22Rv1 (cell line): ENCODE measurements around the gene CHRNA4.

Experiments
- H3K27ac ChIP-seq: fragments of 450-650 bp; 2 replicates; pipeline ENCODE4 v1.5.1; 2017
- ZFX ChIP-seq: fragments of 450-650 bp; IDR thresholded peaks from 2 replicates; pipeline ENCODE4 v1.6.1; 2017; ENCODE audit warnings: antibody characterized with exemption, borderline replicate concordance
- TF ChIP-seq, protein P1 (sequence below): fragments of 450-650 bp; IDR thresholded peaks from 2 replicates; pipeline ENCODE4 v1.5.1; 2017; ENCODE audit warnings: mild to moderate bottlenecking

The CHRNA4 gene

DNA sequence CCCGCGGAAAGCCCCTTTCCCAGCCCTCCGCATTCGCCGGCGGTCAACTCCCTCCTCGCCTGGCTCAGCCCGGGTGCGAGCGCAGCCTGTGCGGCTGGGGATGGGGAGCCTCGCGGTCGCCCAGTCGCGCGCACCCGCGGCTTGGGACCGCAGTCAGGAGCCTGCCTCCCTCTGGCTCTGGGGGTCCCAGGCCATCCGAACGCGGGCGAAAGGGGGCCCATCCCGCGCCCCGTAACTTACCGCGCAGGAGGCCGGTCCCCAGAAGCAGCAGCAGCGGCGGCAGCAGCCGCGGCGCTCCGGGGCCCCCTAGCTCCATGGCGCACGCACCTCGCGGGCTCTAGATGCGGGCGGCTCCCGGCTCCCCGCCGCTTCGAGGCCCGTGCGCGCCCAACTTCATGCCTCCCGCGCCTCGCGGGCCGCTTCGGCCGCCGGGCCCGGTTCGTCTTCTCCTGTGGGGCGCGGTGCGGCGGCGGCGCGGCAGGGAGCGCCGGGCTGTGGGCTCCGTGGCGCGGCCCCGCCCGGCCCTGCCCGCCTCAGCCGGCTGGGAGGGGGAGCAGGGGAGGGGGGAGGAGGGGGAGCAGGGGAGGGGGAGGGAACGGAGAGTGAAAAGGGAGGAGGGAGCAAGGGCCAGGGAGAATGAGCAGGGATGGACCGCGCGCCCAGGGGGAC is at the start of gene CHRNA4:
TSS of gene CHRNA4 (minus strand) at position 500 of the 669 bp plus-strand sequence. CDS start at position 316, 184 bp downstream.
- H3K27ac ChIP-seq = no peak within 1 kb of the TSS
- TF ChIP-seq, protein P1, sequence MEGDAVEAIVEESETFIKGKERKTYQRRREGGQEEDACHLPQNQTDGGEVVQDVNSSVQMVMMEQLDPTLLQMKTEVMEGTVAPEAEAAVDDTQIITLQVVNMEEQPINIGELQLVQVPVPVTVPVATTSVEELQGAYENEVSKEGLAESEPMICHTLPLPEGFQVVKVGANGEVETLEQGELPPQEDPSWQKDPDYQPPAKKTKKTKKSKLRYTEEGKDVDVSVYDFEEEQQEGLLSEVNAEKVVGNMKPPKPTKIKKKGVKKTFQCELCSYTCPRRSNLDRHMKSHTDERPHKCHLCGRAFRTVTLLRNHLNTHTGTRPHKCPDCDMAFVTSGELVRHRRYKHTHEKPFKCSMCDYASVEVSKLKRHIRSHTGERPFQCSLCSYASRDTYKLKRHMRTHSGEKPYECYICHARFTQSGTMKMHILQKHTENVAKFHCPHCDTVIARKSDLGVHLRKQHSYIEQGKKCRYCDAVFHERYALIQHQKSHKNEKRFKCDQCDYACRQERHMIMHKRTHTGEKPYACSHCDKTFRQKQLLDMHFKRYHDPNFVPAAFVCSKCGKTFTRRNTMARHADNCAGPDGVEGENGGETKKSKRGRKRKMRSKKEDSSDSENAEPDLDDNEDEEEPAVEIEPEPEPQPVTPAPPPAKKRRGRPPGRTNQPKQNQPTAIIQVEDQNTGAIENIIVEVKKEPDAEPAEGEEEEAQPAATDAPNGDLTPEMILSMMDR = no peak
- no peak for TF ChIP-seq ZFX

DNA sequence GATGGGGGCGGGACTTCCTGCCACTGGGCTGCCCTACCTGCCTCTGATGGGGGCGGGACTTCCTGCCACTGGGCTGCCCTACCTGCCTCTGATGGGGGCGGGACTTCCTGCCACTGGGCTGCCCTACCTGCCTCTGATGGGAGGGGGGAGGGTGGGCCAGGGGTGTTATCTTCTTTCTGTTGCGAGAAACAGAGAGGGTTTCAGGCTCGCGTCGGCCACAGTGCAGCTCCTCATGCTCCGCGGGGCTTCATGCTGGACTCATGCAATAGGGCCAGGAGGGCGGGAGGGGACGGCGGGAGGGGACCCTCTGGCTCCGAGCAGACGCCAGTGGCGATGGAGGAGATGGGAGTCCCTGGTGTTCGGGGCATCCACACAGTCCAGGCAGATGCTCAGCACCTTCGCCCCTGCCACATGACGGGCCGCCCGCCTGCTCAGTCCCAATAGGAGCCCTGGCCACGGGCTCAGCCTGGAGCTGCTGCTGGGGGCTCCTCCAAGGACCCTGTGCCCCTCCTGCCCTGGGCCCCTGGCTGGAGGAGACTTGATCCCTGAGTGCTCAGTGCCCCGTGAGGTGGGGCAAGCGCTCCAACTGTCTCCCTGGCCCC is 48.8 kb upstream of the CHRNA4 start:
- no peak for TF ChIP-seq ZFX
- TF ChIP-seq, protein P1 = no peak
- H3K27ac ChIP-seq = no peak overlapping the region

DNA sequence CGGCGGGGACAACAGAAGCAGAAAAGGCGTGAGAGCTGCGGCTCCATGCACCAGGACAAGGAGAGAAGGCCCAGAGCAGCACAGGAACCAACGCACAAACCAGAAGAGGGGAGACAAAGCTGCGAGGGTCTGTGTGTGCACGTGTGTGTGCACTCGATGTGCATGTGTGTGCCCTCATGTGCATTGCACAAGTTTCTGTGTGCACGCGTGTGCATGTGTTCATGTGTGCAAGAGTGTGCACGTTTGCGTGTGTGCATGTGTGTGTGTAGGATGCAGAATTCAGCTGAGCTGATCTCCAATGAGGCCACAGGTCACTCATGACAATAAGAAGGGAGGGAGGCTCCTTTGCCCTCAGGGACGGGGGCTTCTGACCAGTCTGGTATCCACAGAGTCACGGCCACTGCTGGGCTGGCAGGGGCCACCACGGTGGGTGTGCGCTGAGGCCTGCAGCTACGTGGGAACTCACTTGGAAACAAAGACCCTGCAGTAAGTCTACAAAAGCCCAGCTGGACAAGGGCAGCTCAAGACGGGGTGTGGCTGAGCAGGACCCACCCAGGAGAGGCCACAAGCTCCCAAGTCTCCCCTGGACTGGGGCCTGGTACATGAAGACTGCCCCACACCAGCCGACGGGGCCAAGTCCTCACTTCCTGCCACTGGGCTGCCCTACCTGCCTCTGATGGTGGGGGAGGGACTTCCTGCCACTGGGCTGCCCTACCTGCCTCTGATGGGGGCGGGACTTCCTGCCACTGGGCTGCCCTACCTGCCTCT is 48.1 kb upstream of the CHRNA4 start:
- TF ChIP-seq, protein P1 = no peak
- no peak for TF ChIP-seq ZFX
- no peak overlapping the region for H3K27ac ChIP-seq

DNA sequence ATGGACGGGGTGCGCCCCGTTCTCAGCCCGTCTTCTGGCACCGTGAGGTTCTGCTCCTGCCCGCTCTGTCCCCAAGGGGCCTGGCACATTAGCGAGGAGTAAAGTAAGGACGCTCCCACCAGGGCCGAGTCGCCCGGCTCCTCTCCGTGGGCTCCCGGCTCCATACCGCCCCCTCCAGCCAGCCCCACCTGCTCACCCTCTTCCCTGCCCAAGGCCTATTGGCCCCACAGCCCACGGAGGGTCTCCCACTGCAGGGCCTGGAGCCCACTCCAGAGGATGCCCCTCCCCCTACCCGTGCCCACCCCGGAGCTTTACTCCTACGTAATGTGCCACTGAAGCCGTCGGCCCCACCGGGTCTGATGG is 47.5 kb upstream of the CHRNA4 start:
- TF ChIP-seq ZFX = no peak
- TF ChIP-seq, protein P1 = no peak
- H3K27ac ChIP-seq = no peak overlapping the region

DNA sequence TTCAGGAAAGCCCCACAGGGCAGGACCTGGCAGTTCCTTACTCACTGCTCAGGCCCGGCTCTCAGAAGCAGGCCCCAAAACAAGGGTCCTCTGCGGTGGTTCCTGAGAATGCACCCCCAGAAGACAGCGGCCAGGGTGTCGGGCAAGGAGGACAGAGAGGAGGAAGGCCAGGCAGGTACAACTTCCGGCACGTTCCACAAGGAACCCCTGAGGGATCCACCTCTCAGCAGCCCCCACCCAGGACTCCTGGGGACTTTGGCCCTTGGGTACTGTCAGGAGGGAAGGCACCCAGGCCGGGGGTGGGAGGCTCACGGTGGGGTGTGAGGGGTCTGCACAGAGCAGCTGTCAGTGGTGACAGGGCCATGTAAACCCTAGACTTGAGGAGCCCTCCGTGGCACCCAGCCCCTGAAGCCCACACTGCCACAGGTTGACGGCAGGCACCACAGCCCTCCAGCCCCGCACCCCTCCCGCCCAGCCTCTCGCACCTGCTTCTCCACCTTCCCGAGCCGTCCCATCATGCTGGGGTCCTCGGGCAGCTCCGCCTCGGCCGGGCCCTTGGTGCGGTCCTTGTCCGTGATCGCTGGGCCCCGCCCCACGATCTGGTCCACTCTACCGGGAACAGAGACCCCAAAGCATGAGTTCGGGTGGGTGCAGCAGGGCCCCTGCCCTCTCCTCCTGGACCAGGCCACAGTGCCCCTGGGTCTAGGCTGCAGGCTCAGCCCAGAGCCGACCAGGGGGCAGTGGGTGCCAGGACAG is 47.0 kb upstream of the CHRNA4 start:
- H3K27ac ChIP-seq = no peak overlapping the region
- no peak for TF ChIP-seq ZFX
- TF ChIP-seq, protein P1 = no peak

GRCh38 chr20:63406617-63407245 is 45.6 kb upstream of the CHRNA4 start:
- TF ChIP-seq, protein P1 = no peak
- no peak for TF ChIP-seq ZFX
- no peak overlapping the region for H3K27ac ChIP-seq
